ENCODE measurements around the gene SMIM36. TPM values are rescaled to one million over a fixed set of nuclear protein-coding genes. Genes with fewer than 3 reads are reported as not detected.

The SMIM36 gene
- total RNA-seq, 2 donors from 2014 or later = not detected

DNA sequence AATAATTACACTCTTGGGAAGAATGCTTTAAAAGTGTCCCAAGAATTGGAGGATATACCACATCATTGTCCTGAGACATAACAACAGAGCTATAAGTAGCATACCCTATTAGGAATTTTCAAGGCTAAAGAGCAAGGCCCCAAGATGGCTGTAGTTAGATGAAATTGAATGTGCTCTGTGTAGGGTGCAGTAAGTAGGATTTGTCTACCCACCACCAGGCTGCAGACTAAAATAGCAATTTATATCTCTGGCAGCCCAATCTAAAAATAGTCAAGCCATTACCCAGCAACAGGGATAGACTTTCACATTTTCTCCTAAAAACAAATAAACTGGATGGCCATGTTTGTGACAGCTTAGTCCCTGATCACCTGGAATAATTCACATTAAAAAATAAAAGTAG lies 95.3 kb downstream of the SMIM36 start:
- Histone ChIP-seq H3K36me3 (no peaks in the 10 kb centered on the region), H3K27me3 (replicated peaks; ENCODE audit: insufficient read depth) (no peaks in the 10 kb centered on the region), H3K9me3 (no peaks in the 10 kb centered on the region), H3K4me3 (no peak overlapping the region), H3K4me1 (ENCODE audit: control insufficient read depth in 1 of 2, low read depth in 2 of 2) (peaks cover 0 to 21% of the 10 kb centered on the region in 2 donors), H3K27ac (no peak overlapping the region)
- no peak for TF ChIP-seq CTCF (IDR thresholded peaks at IDR 0.05)
- DNase-seq (ENCODE audit: low spot score) (no peak), ATAC-seq (ENCODE audit: insufficient number of reproducible peaks, low FRiP score, low read depth) (no peak)

- no peak for ATAC-seq (ENCODE audit: insufficient number of reproducible peaks, low FRiP score, low read depth)
- no peaks in the 10 kb centered on the region for H3K9me3 ChIP-seq
- H3K36me3 ChIP-seq = peaks cover under 1% of the 10 kb centered on the region
- H3K4me1 ChIP-seq (ENCODE audit: control insufficient read depth in 1 of 2, low read depth in 2 of 2) = peaks cover 0 to 11% of the 10 kb centered on the region in 2 donors
- no peak for DNase-seq (ENCODE audit: low spot score)
- H3K27ac ChIP-seq = no peak overlapping the region
- no peak overlapping the region for H3K4me3 ChIP-seq
- no peaks in the 10 kb centered on the region for H3K27me3 ChIP-seq (replicated peaks; ENCODE audit: insufficient read depth)
- TF ChIP-seq CTCF (IDR thresholded peaks at IDR 0.05) = no peak
Measured at GRCh38 chr17:55414983-55415382, 96.3 kb downstream of the SMIM36 start.

GRCh38 chr17:55413825-55414489 lies 97.3 kb downstream of the SMIM36 start:
- peaks cover 0 to 11% of the 10 kb centered on the region in 2 donors for H3K4me1 ChIP-seq (ENCODE audit: control insufficient read depth in 1 of 2, low read depth in 2 of 2)
- TF ChIP-seq CTCF (IDR thresholded peaks at IDR 0.05) = no peak
- H3K36me3 ChIP-seq = peaks cover 9% of the 10 kb centered on the region
- no peaks in the 10 kb centered on the region for H3K9me3 ChIP-seq
- no peak overlapping the region for H3K27ac ChIP-seq
- DNase-seq (ENCODE audit: low spot score) (no peak), ATAC-seq (ENCODE audit: insufficient number of reproducible peaks, low FRiP score, low read depth) (no peak)
- no peaks in the 10 kb centered on the region for H3K27me3 ChIP-seq (replicated peaks; ENCODE audit: insufficient read depth)
- H3K4me3 ChIP-seq = no peak overlapping the region

GRCh38 chr17:55411463-55411855 lies 99.8 kb downstream of the SMIM36 start:
- Histone ChIP-seq H3K27me3 (replicated peaks; ENCODE audit: insufficient read depth) (no peaks in the 10 kb centered on the region), H3K27ac (no peak overlapping the region), H3K9me3 (no peaks in the 10 kb centered on the region), H3K4me1 (ENCODE audit: control insufficient read depth in 1 of 2, low read depth in 2 of 2) (peaks cover 0 to 6% of the 10 kb centered on the region in 2 donors), H3K4me3 (no peak overlapping the region), H3K36me3 (peaks cover 13% of the 10 kb centered on the region)
- TF ChIP-seq CTCF (IDR thresholded peaks at IDR 0.05) = no peak
- no peak for ATAC-seq (ENCODE audit: insufficient number of reproducible peaks, low FRiP score, low read depth)
- no peak for DNase-seq (ENCODE audit: low spot score)

DNA sequence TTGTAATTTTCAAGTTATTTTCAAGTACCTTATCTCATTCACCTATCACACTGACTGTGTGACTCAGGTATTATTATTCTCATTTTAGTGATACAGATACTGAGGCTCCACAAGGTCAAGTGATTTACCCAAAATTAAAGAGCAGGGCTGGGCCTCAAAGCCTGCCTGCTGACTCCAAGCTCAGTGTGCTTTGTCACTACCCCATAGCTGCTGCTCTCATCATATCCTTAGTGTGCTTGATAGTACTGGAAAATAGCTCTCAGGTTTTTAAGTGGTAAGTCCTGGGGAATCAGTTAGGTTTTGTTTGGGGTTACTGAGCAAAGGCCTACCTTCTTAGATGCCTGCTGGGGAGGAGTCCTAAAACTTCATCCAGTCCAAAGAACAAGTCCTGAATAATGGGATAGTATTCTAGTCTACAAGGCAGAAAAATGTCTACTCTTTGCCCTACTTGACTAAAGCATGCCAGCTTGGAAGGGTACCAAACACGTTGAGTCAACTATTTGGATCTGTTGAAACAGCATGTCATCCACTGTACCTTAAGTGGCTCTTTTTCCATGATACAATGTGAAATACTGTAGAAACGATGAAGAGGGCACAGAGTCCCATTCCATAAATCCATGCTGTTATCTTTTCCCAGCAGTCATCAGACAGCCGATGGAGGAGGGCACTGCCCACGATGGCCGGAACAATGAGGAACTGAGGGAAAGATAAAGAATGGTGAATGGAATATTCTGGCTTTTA lies 100.4 kb downstream of the SMIM36 start:
- Histone ChIP-seq H3K36me3 (peaks cover 13% of the 10 kb centered on the region), H3K9me3 (no peaks in the 10 kb centered on the region), H3K27me3 (replicated peaks; ENCODE audit: insufficient read depth) (no peaks in the 10 kb centered on the region), H3K4me1 (ENCODE audit: control insufficient read depth in 1 of 2, low read depth in 2 of 2) (peaks cover 0 to under 1% of the 10 kb centered on the region in 2 donors), H3K27ac (no peak overlapping the region), H3K4me3 (no peak overlapping the region)
- no peak for TF ChIP-seq CTCF (IDR thresholded peaks at IDR 0.05)
- DNase-seq (ENCODE audit: low spot score) (no peak), ATAC-seq (ENCODE audit: insufficient number of reproducible peaks, low FRiP score, low read depth) (no peak)
